Ascending aorta (tissue), 2 donors: ENCODE data around the gene CPSF7. TPM values are rescaled to one million over a fixed set of nuclear protein-coding genes. Genes with fewer than 3 reads are reported as not detected.
A peak's percentile ranks its signal among the peaks of the same experiment; 100 is the strongest.

Source experiments
- DNase-seq, 2 donors: peaks; one replicate each; pipeline ENCODE4 v3.0.0-alpha.2; 2019; ENCODE audit warnings: low spot score in 2 of 2
- H3K27ac ChIP-seq, 2 donors: fragments of 200-600 bp; sonication (generic); one replicate each; pipeline ENCODE4 v1.5.1; 2016 to 2017; ENCODE audit warnings: mild to moderate bottlenecking in 1 of 2
- H3K27me3 ChIP-seq: fragments of 200-600 bp; sonication (generic); one replicate; pipeline ENCODE4 v1.5.1; 2017
- H3K36me3 ChIP-seq, 2 donors: fragments of 200-600 bp; sonication (generic); one replicate each; pipeline ENCODE4 v1.5.1; 2016
- H3K4me1 ChIP-seq, 2 donors: fragments of 200-600 bp; sonication (generic); one replicate each; pipeline ENCODE4 v1.5.1; 2016 to 2017; ENCODE audit warnings: mild to moderate bottlenecking in 1 of 2
- H3K4me3 ChIP-seq, 2 donors: fragments of 200-600 bp; sonication (generic); one replicate each; pipeline ENCODE4 v1.5.1; 2016 to 2017; ENCODE audit warnings: mild to moderate bottlenecking in 1 of 2
- H3K9me3 ChIP-seq, 2 donors: fragments of 200-600 bp; sonication (generic); one replicate each; pipeline ENCODE4 v1.5.1; 2016
- CTCF ChIP-seq, 3 experiments: fragments of 200-600 bp in 2 of 3; fragments of 450-650 bp in 1 of 3; sonication (generic) in 2 of 3; IDR thresholded peaks; one replicate each; pipeline ENCODE4 v1.5.1; 2016 to 2019; ENCODE audit warnings: antibody characterized with exemption in 3 of 3, mild to moderate bottlenecking in 1 of 3, moderate library complexity in 1 of 3
- intact Hi-C: fragments of 100-400 bp; cut with DNase I; formaldehyde crosslinking; loops from one replicate; pipeline ENCODE4 v1.15.1; 2023
- total RNA-seq: library from RNA; depleted of rRNA; stranded (reverse); fragments of >200 nt; gene quantifications from one replicate; pipeline ENCODE4 v1.1.0, GENCODE V29; 2016

The CPSF7 gene
- total RNA-seq, 1 donor from 2014 or later, result 22.9 TPM

GRCh38 chr11:61362542-61362875 lies 67.3 kb downstream of the CPSF7 start:
- H3K36me3 ChIP-seq, result peaks cover 32 to 37% of the 10 kb centered on the region in 2 donors
- H3K27me3 ChIP-seq, result no peaks in the 10 kb centered on the region
- peak overlapping the region; percentile 96 to 98 for H3K27ac ChIP-seq
- peak overlapping the region; percentile 77 to 78 for H3K4me3 ChIP-seq
- DNase-seq, result no peak
- intact Hi-C loops, result loop anchor here (1.0 kb wide), 2 partner anchors 16 to 26 kb away; no protein-coding TSS in a partner anchor
- no peak for TF ChIP-seq CTCF (IDR thresholded peaks at IDR 0.05)
- peaks cover 0 to 9% of the 10 kb centered on the region in 2 donors for H3K4me1 ChIP-seq
- no peaks in the 10 kb centered on the region for H3K9me3 ChIP-seq

- intact Hi-C loops, result loop anchor here (1.0 to 2.0 kb wide), 3 partner anchors 16 to 26 kb away; no protein-coding TSS in a partner anchor
- Histone ChIP-seq H3K4me3 (peak within 1 kb of the TSS; percentile 77 to 78), H3K27me3 (no peaks in the 10 kb centered on the region), H3K9me3 (no peaks in the 10 kb centered on the region), H3K4me1 (peaks cover 0 to 9% of the 10 kb centered on the region in 2 donors), H3K36me3 (peaks cover 26 to 32% of the 10 kb centered on the region in 2 donors), H3K27ac (peak within 1 kb of the TSS; percentile 96 to 98)
- no peak for TF ChIP-seq CTCF (IDR thresholded peaks at IDR 0.05)
- peak; percentile 77 to 96 for DNase-seq
These were observed 67.8 kb downstream of the CPSF7 start, which contains the start of the genes CYB561A3 and TMEM138 for GRCh38 chr11:61361741-61362541. Gene CYB561A3, minus strand, starts transcription at chr11:61361882. Its CDS starts 5,169 bp downstream, at chr11:61356713. Gene TMEM138, plus strand, starts transcription at chr11:61362374. Its CDS starts 2,017 bp downstream, at chr11:61364391.

GRCh38 chr11:61361237-61361740 lies 68.5 kb downstream of the CPSF7 start:
- TF ChIP-seq CTCF (IDR thresholded peaks at IDR 0.05), result no peak
- Histone ChIP-seq H3K27me3 (no peaks in the 10 kb centered on the region), H3K36me3 (peaks cover 21 to 32% of the 10 kb centered on the region in 2 donors), H3K4me3 (peak overlapping the region; percentile 77 to 78), H3K27ac (peak overlapping the region; percentile 96 to 98), H3K9me3 (no peaks in the 10 kb centered on the region), H3K4me1 (peaks cover 0 to 9% of the 10 kb centered on the region in 2 donors)
- intact Hi-C loops, result loop anchor here (2.0 kb wide), 1 partner anchor 24 kb away; no protein-coding TSS in a partner anchor
- no peak for DNase-seq

- TF ChIP-seq CTCF (IDR thresholded peaks at IDR 0.05), result no peak
- Histone ChIP-seq H3K36me3 (peaks cover 7 to 22% of the 10 kb centered on the region in 2 donors), H3K9me3 (no peaks in the 10 kb centered on the region), H3K27ac (no peak overlapping the region), H3K4me3 (no peak overlapping the region), H3K27me3 (no peaks in the 10 kb centered on the region), H3K4me1 (peaks cover 0 to 9% of the 10 kb centered on the region in 2 donors)
- intact Hi-C loops, result no loop called here
- DNase-seq, result no peak
These were observed 70.3 kb downstream of the CPSF7 start for GRCh38 chr11:61359516-61359915.

- no peak for DNase-seq
- Histone ChIP-seq H3K9me3 (no peaks in the 10 kb centered on the region), H3K36me3 (peaks cover 8 to 25% of the 10 kb centered on the region in 2 donors), H3K4me1 (peaks cover 0 to 9% of the 10 kb centered on the region in 2 donors), H3K27ac (no peak overlapping the region), H3K27me3 (no peaks in the 10 kb centered on the region), H3K4me3 (no peak overlapping the region)
- no peak for TF ChIP-seq CTCF (IDR thresholded peaks at IDR 0.05)
- intact Hi-C loops, result no loop called here
These were observed 71.2 kb downstream of the CPSF7 start for GRCh38 chr11:61358566-61358965.
